HG02852 (cell line): ENCODE measurements around the gene CRAT.
"Not testable (repeated sequence)": the region's sequence is repeated elsewhere in the genome, so short reads cannot be mapped to it uniquely, and the experiment has no call there.

Source experiments
- ATAC-seq: cut with Tn5 transposase; IDR thresholded peaks from one replicate; pipeline ENCODE4 v1.9.1; 2021; ENCODE audit warnings: mild to moderate bottlenecking, moderate library complexity; ENCODE audit not compliant: unreplicated experiment

The CRAT gene

DNA sequence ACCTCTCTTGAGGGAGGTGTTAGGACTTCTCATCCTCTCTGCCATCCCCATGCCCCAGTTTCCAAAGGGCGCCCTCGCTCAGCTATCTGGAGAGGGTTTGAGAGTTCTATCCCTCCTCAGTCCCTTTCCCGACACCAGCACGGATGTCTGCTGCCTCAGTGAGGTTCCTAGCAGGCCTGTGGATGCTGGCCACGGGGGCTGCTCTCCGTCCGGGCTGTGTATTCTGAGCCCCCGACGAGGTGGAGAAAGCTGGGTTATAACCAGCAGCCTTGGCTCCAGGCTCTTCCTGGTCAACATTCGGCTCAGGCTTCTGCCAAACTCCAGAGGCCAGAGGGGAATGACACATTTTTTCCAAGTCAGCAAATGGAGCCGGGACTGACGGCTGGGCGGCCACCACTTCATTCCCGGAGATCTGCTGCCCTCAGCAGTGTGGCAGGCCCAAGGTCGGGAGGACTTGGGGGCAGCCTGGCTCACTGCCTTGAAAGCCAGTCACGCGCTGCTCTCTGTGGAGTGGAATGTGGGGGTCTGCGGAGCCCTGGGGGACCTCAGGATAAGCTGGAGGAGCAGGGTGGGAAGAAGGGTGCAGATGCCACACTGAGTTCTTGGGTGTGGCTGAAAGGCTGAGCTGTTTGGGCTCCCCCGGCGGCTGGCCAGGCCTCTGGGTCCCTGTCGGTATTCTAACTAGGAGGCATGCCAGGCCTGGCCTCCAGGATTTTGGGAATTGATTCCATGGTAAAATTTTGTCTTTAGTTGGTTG, 28.1 kb upstream of the CRAT start:
- ATAC-seq: no peak

GRCh38 chr9:129138144-129138462, 27.5 kb upstream of the CRAT start:
- no peak for ATAC-seq

- ATAC-seq: no peak
These were observed 26.9 kb upstream of the CRAT start for GRCh38 chr9:129137292-129138143.

GRCh38 chr9:129136446-129137035, 25.9 kb upstream of the CRAT start:
- ATAC-seq: no peak

DNA sequence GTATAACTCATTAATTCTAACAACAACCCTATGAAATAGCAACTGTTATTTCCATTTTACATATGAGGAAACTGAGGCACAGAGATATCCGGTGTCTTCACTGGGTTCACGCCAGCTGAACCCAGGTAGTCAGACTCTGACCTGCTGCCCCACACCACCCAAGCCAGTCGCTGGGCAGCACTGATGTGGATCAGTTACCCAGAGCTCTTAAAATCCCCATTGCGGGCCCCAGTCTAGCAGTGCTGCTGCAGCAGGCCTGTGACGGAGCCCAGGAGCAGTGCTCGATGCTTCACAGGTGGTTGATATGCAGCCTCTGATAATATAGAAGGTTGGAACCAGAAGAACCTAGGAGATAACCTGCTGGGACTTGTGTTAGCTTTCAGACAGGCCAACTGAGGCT, 24.9 kb upstream of the CRAT start:
- ATAC-seq: no peak

DNA sequence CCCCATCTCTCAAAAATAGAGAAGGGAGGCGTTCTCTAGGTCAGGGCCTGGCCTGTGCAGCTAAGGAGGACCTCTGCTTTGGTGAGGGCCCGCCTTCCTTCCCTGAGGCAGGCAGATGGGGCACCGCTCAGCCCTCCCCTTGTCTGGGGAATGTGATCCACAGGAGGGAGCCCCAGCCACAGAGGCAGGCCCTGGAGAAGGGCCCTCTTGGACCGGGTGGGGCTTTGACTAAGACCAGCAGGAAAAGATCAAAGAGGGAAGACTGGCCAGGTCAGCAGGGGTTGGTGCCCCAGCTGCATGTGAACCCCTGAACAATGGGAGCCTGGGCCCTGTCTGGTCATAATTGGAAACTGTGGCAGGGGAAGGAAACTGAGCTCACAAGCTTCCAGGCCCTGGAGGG, 22.5 kb upstream of the CRAT start:
- no peak for ATAC-seq

GRCh38 chr9:129131300-129132145, 20.9 kb upstream of the CRAT start:
- no peak for ATAC-seq

GRCh38 chr9:129130791-129131190, 20.2 kb upstream of the CRAT start:
- no peak for ATAC-seq

GRCh38 chr9:129130271-129130670, 19.7 kb upstream of the CRAT start:
- not testable (repeated sequence) for ATAC-seq

GRCh38 chr9:129128689-129129088, 18.1 kb upstream of the CRAT start:
- no peak for ATAC-seq

GRCh38 chr9:129126749-129127618, 16.4 kb upstream of the CRAT start:
- no peak for ATAC-seq

DNA sequence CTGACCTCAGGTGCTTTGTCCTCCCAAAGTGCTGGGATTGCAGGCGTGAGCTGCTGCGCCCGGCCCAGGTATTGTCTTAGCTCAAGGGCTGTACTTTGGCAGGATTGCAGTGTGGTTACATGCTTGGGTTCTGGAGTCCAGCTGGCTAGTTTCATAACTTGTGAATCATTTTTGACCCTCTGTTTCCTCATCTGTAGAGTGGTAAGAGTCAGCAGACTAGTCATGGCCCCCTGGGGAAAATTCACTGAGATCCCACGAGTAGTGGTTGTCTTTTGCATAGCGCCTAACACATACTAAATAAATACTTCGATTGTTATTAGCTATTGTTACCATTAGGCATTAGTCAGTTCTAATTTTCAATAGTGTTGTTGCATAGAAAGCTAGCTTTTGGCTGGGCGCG, 14.9 kb upstream of the CRAT start:
- ATAC-seq: no peak

DNA sequence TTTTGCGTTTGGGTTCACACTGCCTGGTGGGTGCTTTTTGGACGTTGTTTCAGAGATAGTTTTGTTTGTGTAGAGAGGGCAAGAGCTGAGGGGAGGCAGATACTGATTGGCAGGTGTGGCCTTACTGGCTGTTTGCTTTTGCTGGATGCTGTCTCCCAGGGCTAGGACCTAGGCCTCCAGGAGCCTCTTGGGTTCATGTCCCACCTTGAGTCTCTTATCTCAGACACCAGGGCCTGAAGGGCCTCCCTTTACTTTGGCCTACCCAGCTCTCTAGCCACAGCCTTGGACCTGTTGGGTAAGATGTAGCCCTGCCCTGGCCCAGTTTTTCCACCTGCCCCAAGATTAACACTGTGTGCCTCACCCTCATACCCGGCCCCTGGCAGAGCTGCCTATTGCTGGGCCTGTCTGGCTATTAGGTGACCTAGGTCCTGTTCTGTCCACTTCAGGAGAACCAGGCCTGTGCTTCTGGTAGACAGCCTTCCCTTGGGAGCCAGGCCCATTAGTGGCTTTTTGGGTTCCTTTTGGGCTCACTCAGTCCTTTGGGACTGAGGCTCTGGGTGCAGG, 14.0 kb upstream of the CRAT start:
- ATAC-seq: no peak

DNA sequence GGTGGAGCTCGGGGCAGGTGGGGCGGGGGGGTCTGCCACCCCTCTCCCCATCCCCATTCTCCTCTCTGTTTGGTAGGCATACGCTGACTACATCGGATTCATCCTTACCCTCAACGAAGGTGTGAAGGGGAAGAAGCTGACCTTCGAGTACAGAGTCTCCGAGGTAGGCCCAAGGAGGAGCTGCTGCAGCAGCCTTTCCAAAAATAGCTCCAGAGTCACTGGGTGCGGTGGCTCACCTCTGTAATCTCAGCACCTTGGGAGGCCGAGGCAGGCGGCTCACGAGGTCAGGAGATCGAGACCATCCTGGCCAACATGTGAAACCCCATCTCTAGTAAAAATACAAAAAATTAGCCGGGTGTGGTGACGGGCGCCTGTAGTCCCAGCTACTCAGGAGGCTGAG, 12.4 kb upstream of the CRAT start:
- ATAC-seq: not testable (repeated sequence)

DNA sequence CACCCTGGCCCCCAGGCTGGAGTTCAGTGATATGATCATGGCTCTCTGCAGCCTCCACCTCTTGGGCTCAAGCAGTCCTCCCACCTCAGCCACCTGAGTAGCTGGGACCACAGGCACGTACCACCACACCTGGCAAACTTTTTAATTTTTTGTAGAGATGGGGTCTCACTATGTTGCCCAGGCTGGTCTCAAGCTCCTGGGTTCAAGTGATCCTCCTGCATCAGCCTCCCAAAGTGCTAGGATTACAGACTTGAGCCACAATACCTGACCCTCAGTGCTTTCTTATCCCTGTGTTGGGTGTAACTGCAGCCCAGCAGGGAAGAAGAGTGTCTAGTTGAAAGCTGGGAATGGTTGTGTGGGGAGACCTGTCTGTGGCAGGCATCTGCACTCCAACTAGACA, 11.5 kb upstream of the CRAT start:
- ATAC-seq: no peak

DNA sequence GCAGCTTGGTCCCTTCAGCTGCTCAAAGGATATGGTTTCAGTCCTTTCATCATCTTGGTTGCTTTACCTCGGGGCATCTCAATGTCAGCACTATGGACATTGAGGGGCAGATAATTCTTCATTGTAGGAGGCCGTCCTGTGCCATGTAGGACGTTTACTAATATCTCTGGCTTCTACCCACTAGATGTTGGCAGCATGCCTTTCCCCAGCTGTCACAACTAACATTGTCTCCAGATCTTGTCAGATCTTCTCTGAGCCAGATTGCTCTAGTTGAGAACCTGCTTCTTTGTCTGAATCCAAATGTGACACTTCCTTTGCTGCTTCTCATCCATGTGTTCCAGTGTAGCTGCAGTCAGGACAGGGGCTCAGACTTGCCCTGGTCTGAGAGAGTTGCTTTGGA, 10.9 kb upstream of the CRAT start:
- no peak for ATAC-seq

- no peak for ATAC-seq
These were observed 8.2 kb upstream of the CRAT start for GRCh38 chr9:129118799-129119198.

DNA sequence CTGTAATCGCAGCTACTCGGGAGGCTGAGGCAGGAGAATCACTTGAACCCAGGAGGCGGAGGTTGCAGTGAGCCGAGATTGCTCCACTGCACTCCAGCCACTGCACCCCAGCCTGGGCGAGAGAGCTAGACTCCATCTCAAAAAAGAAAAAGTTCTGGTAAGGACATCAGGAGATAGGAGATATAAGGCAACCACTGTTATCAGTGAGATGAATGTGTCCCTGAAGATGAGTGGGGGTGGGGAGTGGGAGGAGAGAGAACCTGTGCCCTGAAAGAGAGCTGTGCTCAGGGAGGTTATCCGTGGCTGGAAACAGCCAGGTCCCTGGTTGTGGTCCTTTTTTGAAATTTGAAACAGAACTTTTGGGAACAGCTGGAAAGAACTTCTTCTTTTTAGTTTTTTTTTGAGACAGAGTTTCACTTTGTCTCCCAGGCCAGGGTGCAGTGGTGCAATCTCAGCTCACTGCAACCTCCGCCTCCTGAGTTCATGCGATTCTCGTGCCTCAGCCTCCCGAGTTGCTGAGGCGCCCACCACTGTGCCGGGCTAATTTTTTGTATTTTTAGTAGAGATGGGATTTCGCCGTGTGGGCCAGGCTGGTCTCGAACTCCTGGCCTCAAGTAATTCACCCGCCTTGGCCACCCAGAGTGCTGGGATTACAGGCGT, 3.2 kb upstream of the CRAT start:
- ATAC-seq: no peak

GRCh38 chr9:129112526-129112925, 1.9 kb upstream of the CRAT start:
- ATAC-seq: not testable (repeated sequence)
